22Rv1 (cell line): ENCODE measurements around the gene NRAS.

ENCODE experiments used
- ZFX ChIP-seq: fragments of 450-650 bp; IDR thresholded peaks from 2 replicates; pipeline ENCODE4 v1.6.1; 2017; ENCODE audit warnings: antibody characterized with exemption, borderline replicate concordance
- TF ChIP-seq, protein P1 (sequence below): fragments of 450-650 bp; IDR thresholded peaks from 2 replicates; pipeline ENCODE4 v1.5.1; 2017; ENCODE audit warnings: mild to moderate bottlenecking

DNA sequence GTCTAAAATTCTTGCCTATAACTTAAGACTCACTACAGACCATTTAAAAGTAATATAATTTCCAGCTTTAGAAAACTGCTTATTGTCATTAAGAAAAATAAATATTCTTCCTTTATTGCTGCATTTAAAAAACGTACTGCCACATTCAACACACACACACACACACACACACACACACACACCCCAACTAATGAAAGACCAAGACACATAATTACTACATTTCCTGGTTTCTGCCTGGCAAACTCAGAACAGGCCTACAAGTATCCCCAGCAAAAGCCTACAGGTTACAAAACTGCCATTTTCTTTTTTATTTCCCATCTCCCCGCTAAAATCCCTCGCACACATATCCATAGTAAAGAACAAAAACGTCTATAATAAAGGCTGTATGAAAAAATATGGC is 48.2 kb downstream of the NRAS start:
- TF ChIP-seq, protein P1, sequence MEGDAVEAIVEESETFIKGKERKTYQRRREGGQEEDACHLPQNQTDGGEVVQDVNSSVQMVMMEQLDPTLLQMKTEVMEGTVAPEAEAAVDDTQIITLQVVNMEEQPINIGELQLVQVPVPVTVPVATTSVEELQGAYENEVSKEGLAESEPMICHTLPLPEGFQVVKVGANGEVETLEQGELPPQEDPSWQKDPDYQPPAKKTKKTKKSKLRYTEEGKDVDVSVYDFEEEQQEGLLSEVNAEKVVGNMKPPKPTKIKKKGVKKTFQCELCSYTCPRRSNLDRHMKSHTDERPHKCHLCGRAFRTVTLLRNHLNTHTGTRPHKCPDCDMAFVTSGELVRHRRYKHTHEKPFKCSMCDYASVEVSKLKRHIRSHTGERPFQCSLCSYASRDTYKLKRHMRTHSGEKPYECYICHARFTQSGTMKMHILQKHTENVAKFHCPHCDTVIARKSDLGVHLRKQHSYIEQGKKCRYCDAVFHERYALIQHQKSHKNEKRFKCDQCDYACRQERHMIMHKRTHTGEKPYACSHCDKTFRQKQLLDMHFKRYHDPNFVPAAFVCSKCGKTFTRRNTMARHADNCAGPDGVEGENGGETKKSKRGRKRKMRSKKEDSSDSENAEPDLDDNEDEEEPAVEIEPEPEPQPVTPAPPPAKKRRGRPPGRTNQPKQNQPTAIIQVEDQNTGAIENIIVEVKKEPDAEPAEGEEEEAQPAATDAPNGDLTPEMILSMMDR, result no peak
- TF ChIP-seq ZFX, result no peak
